Stomach (tissue), 4 donors: Measurements from ENCODE around the gene RUSC2.

Experiments used
- CTCF ChIP-seq, 7 experiments: fragments of 450-650 bp in 4 of 7; fragments of 200-600 bp in 3 of 7; sonication (generic) in 3 of 7; IDR thresholded peaks; one replicate each; pipeline ENCODE4 v1.5.1; 2016 to 2019; ENCODE audit warnings: antibody characterized with exemption in 7 of 7, control low read depth in 2 of 7, mild to moderate bottlenecking in 1 of 7
- EP300 ChIP-seq: sonication (generic); formaldehyde crosslinking; IDR thresholded peaks from one replicate; pipeline ENCODE4 v1.6.1; 2017; ENCODE audit warnings: antibody characterized with exemption
- POLR2A ChIP-seq, 4 donors: fragments of 450-650 bp; IDR thresholded peaks; one replicate each; pipeline ENCODE4 v1.6.1; 2016; ENCODE audit warnings: antibody characterized with exemption in 4 of 4, control low read depth in 2 of 4, mild to moderate bottlenecking in 1 of 4, moderate library complexity in 1 of 4

- TF ChIP-seq CTCF (IDR thresholded peaks at IDR 0.05) (no peak), EP300 (no peak), POLR2A (IDR thresholded peaks at IDR 0.05) (no peak)
Observed at GRCh38 chr9:35484406-35484805, 5.5 kb upstream of the RUSC2 start.
